Ureter (tissue), 1 donor: Measurements from ENCODE around the gene DCTN2. TPM values are rescaled to one million over a fixed set of nuclear protein-coding genes. Genes with fewer than 3 reads are reported as not detected.
"Not testable (repeated sequence)": the region's sequence is repeated elsewhere in the genome, so short reads cannot be mapped to it uniquely, and the experiment has no call there.

Experiments used
- DNase-seq: peaks from one replicate; pipeline ENCODE4 v3.0.0-alpha.2; 2020; ENCODE audit warnings: low spot score
- total RNA-seq: library from RNA; stranded (reverse); gene quantifications from one replicate; pipeline ENCODE4 v1.2.4, GENCODE V29; 2023
- donor health status: DM: yes; HTN: yes; CAD: no.

The DCTN2 gene
- total RNA-seq, 1 donor from 2014 or later = 104 TPM

- DNase-seq = no peak
Measured at GRCh38 chr12:57577981-57578758, 31.2 kb upstream of the DCTN2 start.

- DNase-seq = no peak
Measured at GRCh38 chr12:57576613-57577160, 29.7 kb upstream of the DCTN2 start.

GRCh38 chr12:57575771-57576612 lies 29.0 kb upstream of the DCTN2 start:
- DNase-seq = no peak

- DNase-seq = no peak
Measured at GRCh38 chr12:57574795-57575194, 27.8 kb upstream of the DCTN2 start.

GRCh38 chr12:57571926-57572762 lies 25.2 kb upstream of the DCTN2 start:
- DNase-seq = no peak

- DNase-seq = not testable (repeated sequence)
Measured at GRCh38 chr12:57570438-57570837, 23.4 kb upstream of the DCTN2 start.

- no peak for DNase-seq
Measured at GRCh38 chr12:57569858-57570257, 22.9 kb upstream of the DCTN2 start.

- DNase-seq = no peak
Measured at GRCh38 chr12:57568838-57569237, 21.8 kb upstream of the DCTN2 start.

- DNase-seq = no peak
Measured at GRCh38 chr12:57564178-57564740, 17.3 kb upstream of the DCTN2 start.

GRCh38 chr12:57563358-57563757 lies 16.4 kb upstream of the DCTN2 start:
- no peak for DNase-seq

GRCh38 chr12:57561117-57561516 lies 14.1 kb upstream of the DCTN2 start:
- DNase-seq = not testable (repeated sequence)

- no peak for DNase-seq
Measured at GRCh38 chr12:57560516-57560915, 13.5 kb upstream of the DCTN2 start.

- DNase-seq = no peak
Measured at GRCh38 chr12:57558864-57559263, 11.9 kb upstream of the DCTN2 start.

- no peak for DNase-seq
Measured at GRCh38 chr12:57554897-57555296, 7.9 kb upstream of the DCTN2 start.

- DNase-seq = no peak
Measured at GRCh38 chr12:57554453-57554852, 7.5 kb upstream of the DCTN2 start.

GRCh38 chr12:57553343-57554202 lies 6.6 kb upstream of the DCTN2 start:
- DNase-seq = no peak

GRCh38 chr12:57552835-57553313 lies 5.9 kb upstream of the DCTN2 start:
- DNase-seq = no peak

GRCh38 chr12:57552306-57552651 lies 5.3 kb upstream of the DCTN2 start:
- no peak for DNase-seq

GRCh38 chr12:57551637-57552305 lies 4.8 kb upstream of the DCTN2 start:
- DNase-seq = no peak
